Common myeloid progenitor, CD34-positive (primary cell): Measurements from ENCODE around the gene FRRS1L.
A peak's percentile ranks its signal among the peaks of the same experiment; 100 is the strongest.

Experiments
- CTCF ChIA-PET: fragments of 350-600 bp; sonication (Branson Sonifier 250); formaldehyde crosslinking; loops from one replicate; lab custom pipeline; 2021; ENCODE audit warnings: antibody characterized with exemption; lab: Charles Lee
- POLR2A ChIA-PET: fragments of 350-600 bp; sonication (Branson Sonifier 250); formaldehyde crosslinking; loops from one replicate; lab custom pipeline; 2021; ENCODE audit warnings: antibody characterized with exemption; lab: Charles Lee
- DNase-seq, 3 donors: peaks; one replicate each; pipeline versions ENCODE4 v3.0.0 to v3.0.0-alpha.2; 2013
- H3K27ac ChIP-seq, 2 experiments: 1 replicate in 1 of 2; 2 replicates in 1 of 2; pipeline ENCODE4 v1.7.0; 2013; ENCODE audit warnings: inconsistent platforms in 2 of 2, low read length in 2 of 2, mild to moderate bottlenecking in 2 of 2, low read depth in 1 of 2, moderate library complexity in 1 of 2; ENCODE audit not compliant: severe bottlenecking in 2 of 2, insufficient read depth in 1 of 2, poor library complexity in 1 of 2
- H3K27me3 ChIP-seq, 5 experiments: replicated peaks in 2 of 5; 1 replicate in 3 of 5; 2 replicates in 2 of 5; pipeline versions ENCODE4 v1.6.1 to v1.7.0; 2013; ENCODE audit warnings: low read length in 4 of 5, mild to moderate bottlenecking in 2 of 5, moderate library complexity in 2 of 5, inconsistent platforms in 1 of 5; ENCODE audit not compliant: insufficient read depth in 5 of 5, control insufficient read depth in 4 of 5
- H3K36me3 ChIP-seq, 4 experiments: 1 replicate in 2 of 4; 2 replicates in 2 of 4; pipeline versions ENCODE4 v1.6.1 to v1.7.0; 2013; ENCODE audit warnings: low read length in 3 of 4, control low read depth in 1 of 4, mild to moderate bottlenecking in 1 of 4; ENCODE audit not compliant: control insufficient read depth in 4 of 4, insufficient read depth in 4 of 4
- H3K4me1 ChIP-seq, 4 experiments: 1 replicate in 3 of 4; 2 replicates in 1 of 4; pipeline versions ENCODE4 v1.6.1 to v1.7.1; 2013; ENCODE audit warnings: low read length in 3 of 4, mild to moderate bottlenecking in 3 of 4, control low read depth in 1 of 4, inconsistent platforms in 1 of 4, moderate library complexity in 1 of 4; ENCODE audit not compliant: control insufficient read depth in 4 of 4, insufficient read depth in 4 of 4; ENCODE audit errors: control extremely low read depth in 1 of 4
- H3K4me3 ChIP-seq, 7 experiments: 1 replicate in 4 of 7; 2 replicates in 3 of 7; pipeline versions ENCODE4 v1.5.1 to v1.7.0; 2013; ENCODE audit warnings: mild to moderate bottlenecking in 7 of 7, low read length in 6 of 7, moderate library complexity in 6 of 7, inconsistent platforms in 2 of 7, low read depth in 2 of 7, control low read depth in 1 of 7; ENCODE audit not compliant: insufficient read depth in 4 of 7, control insufficient read depth in 1 of 7; ENCODE audit errors: extremely low read depth in 1 of 7
- H3K9me3 ChIP-seq, 5 experiments: 1 replicate in 4 of 5; 2 replicates in 1 of 5; pipeline versions ENCODE4 v1.6.1 to v1.7.1; 2013; ENCODE audit warnings: low read length in 4 of 5, mild to moderate bottlenecking in 2 of 5, inconsistent platforms in 1 of 5, low read depth in 1 of 5, moderate library complexity in 1 of 5; ENCODE audit not compliant: control insufficient read depth in 4 of 5, insufficient read depth in 2 of 5; ENCODE audit errors: control extremely low read depth in 1 of 5
- WGBS: methylation state at CpG from one replicate; pipeline ENCODE4 v1.1.5; 2013; ENCODE audit not compliant: insufficient coverage; 5-methylcytosine and 5-hydroxymethylcytosine counted together

FRRS1L gene

GRCh38 chr9:109122726-109123621 lies 44.1 kb downstream of the FRRS1L start:
- Histone ChIP-seq H3K4me3 (no peak overlapping the region), H3K9me3 (no peaks in the 10 kb centered on the region), H3K27me3 (no peaks in the 10 kb centered on the region), H3K36me3 (no peaks in the 10 kb centered on the region), H3K27ac (no peak overlapping the region), H3K4me1 (peaks cover 10 to 23% (median 16%) of the 10 kb centered on the region in 4 experiments)
- ChIA-PET POLR2A (no interaction called here), CTCF (interaction anchor here (0.6 kb wide), 1 partner anchor 1168 kb away, joined by 3 read pairs; no protein-coding TSS in a partner anchor)
- WGBS: 93% methylated on average over 11 of the region's 12 CpGs
- peak in 1 of 3 donors; percentile 35 for DNase-seq

- H3K9me3 ChIP-seq: no peaks in the 10 kb centered on the region
- DNase-seq: no peak
- no peaks in the 10 kb centered on the region for H3K27me3 ChIP-seq
- ChIA-PET CTCF (interaction anchor here (0.6 kb wide), 1 partner anchor 14 kb away, joined by 3 read pairs; no protein-coding TSS in a partner anchor), POLR2A (no interaction called here)
- no peaks in the 10 kb centered on the region for H3K36me3 ChIP-seq
- H3K4me3 ChIP-seq: no peak overlapping the region
- peaks cover 11 to 28% (median 21%) of the 10 kb centered on the region in 4 experiments for H3K4me1 ChIP-seq
- no peak overlapping the region for H3K27ac ChIP-seq
- WGBS: 100% methylated on average over 8 of the region's 11 CpGs
Measured at GRCh38 chr9:109121232-109121796, 45.7 kb downstream of the FRRS1L start.

GRCh38 chr9:109120204-109120789 lies 46.8 kb downstream of the FRRS1L start:
- 45% methylated on average over 9 of the region's 13 CpGs for WGBS
- Histone ChIP-seq H3K36me3 (peaks cover 0 to 3% (median 0%) of the 10 kb centered on the region in 4 experiments), H3K9me3 (no peaks in the 10 kb centered on the region), H3K4me1 (peaks cover 11 to 30% (median 23%) of the 10 kb centered on the region in 4 experiments), H3K27ac (no peak overlapping the region), H3K4me3 (peak overlapping the region in 3 of 7 experiments; percentile 29 to 94 (median 90)), H3K27me3 (no peaks in the 10 kb centered on the region)
- ChIA-PET CTCF (interaction anchor here (0.6 to 1.6 kb wide), 5 partner anchors 23 to 1284 kb away, joined by 3 to 4 read pairs (median 3); no protein-coding TSS in a partner anchor), POLR2A (interaction anchor here (0.7 to 1.4 kb wide), 3 partner anchors 18 to 50 kb away, joined by 3 to 5 read pairs (median 5); no protein-coding TSS in a partner anchor)
- DNase-seq: no peak

GRCh38 chr9:109119439-109120203 lies 47.4 kb downstream of the FRRS1L start, which contains the start of gene TMEM245:
TMEM245 (minus strand) TSS chr9:109119947; CDS start chr9:109119913, 34 bp downstream.
- Histone ChIP-seq H3K4me1 (peaks cover 11 to 30% (median 23%) of the 10 kb centered on the region in 4 experiments), H3K4me3 (peak within 1 kb of the TSS; percentile 77 to 95 (median 87)), H3K36me3 (peaks cover 0 to 3% (median 0%) of the 10 kb centered on the region in 4 experiments), H3K9me3 (no peaks in the 10 kb centered on the region), H3K27ac (peak within 1 kb of the TSS; percentile 72 to 81), H3K27me3 (no peaks in the 10 kb centered on the region)
- CTCF ChIA-PET: interaction anchor here (0.6 to 1.6 kb wide), 7 partner anchors 8 to 1284 kb away, joined by 3 to 4 read pairs (median 3); no protein-coding TSS in a partner anchor
- WGBS: under 1% methylated on average over 80 of the region's 88 CpGs
- DNase-seq: peak; percentile 99 to 100 (median 99)
- POLR2A ChIA-PET: interaction anchor here (0.7 to 1.4 kb wide), 3 partner anchors 18 to 49 kb away, joined by 3 to 5 read pairs (median 5); no protein-coding TSS in a partner anchor

- DNase-seq: peak in 1 of 3 donors; percentile 28
- CTCF ChIA-PET: interaction anchor here (0.8 to 1.6 kb wide), 6 partner anchors 8 to 31 kb away, joined by 3 to 4 read pairs (median 3); no protein-coding TSS in a partner anchor
Measured at GRCh38 chr9:109118808-109119438, 48.1 kb downstream of the FRRS1L start.

More at GRCh38 chr9:109118808-109119438, 48.1 kb downstream of the FRRS1L start:
- peaks cover 0 to 3% (median 0%) of the 10 kb centered on the region in 4 experiments for H3K36me3 ChIP-seq
- 0% methylated on average over 26 of the region's 29 CpGs for WGBS
- H3K27me3 ChIP-seq: no peaks in the 10 kb centered on the region
- POLR2A ChIA-PET: interaction anchor here (0.7 to 1.4 kb wide), 2 partner anchors 17 to 21 kb away, joined by 3 to 5 read pairs; no protein-coding TSS in a partner anchor
- H3K9me3 ChIP-seq: no peaks in the 10 kb centered on the region
- H3K4me1 ChIP-seq: peaks cover 11 to 30% (median 23%) of the 10 kb centered on the region in 4 experiments
- peak overlapping the region; percentile 77 to 95 (median 87) for H3K4me3 ChIP-seq
- peak overlapping the region; percentile 72 to 81 for H3K27ac ChIP-seq
